ENCODE data around the gene TMOD1.
"Not testable (repeated sequence)": the region's sequence is repeated elsewhere in the genome, so short reads cannot be mapped to it uniquely, and the experiment has no call there.

Gene TMOD1

DNA sequence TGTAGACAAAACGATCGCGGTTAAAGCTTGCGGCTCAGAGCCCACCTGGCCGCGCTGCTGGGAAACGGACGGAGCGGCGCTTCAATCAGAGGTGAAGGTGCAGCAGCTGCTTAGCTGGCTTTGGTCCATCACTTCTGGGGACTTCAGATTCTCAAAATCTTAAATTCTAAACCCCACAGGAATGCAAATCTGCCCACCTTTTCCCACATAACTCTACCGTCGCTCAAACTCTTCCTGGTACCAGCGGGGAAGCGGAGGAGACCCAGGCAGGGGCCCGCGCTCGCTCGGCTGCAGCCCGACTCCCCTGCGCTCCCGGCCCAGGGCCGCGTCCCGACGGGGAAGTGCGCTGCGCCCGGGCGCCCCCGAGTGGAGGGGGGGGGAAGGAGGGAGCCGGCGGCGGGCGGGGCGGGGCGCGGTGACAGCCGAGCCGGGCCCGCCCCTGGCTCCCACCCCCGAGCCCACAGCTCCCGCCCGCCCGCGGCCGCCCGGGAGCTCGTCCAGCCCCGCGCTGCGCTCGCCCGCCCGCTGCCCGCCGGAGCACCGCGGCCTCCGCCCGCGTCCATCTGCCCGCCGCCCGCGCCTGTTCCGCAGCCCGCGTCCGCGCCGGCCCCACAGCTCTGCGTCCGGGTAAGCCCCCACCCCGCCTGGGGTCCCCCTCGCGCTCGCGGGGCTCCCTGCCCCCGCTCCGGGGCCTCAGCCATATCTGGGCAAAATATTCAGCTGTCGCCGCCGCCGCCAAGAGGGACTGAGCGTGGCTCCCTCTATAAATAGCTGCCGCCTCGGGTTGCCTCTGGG lies at the start of gene TMOD1:
TMOD1 (plus strand) TSS at position 490 of the 795 bp plus-strand sequence. CDS start 22,523 bp downstream, outside the sequence.
- peak; percentile 36 for DNase-seq

DNA sequence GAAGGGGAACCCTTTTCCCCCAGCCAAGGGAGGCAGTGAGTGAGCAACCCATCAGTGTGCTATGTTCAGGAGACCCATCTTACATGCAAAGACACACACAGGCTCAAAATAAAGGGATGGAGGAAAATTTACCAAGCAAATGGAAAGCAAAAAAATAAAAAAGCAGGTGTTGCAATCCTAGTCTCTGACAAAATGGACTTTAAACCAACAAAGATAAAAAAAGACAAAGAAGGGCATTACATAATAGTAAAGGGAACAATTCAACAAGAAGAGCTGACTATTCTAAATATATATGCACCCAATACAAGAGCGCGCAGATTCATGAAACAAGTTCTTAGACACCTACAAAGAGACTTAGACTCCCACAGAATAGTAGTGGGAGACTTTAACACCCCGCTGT lies 47.9 kb upstream of the TMOD1 start:
- not testable (repeated sequence) for DNase-seq

DNA sequence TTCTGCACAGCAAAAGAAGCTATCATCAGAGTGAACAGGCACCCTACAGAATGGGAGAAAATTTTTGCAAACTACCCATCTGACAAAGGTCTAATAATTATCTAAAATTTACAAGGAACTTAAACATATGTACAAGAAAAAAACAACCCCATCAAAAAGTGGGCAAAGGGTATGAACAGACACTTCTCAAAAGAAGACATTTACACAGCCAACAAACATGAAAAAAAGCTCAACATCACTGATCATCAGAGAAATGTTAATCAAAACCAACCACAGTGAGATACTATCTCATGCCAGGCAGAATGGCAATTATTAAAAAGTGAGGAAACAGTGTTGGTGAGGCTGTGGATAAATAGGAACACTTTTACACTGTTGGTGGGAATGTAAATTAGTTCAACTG lies 44.6 kb upstream of the TMOD1 start:
- not testable (repeated sequence) for DNase-seq

DNA sequence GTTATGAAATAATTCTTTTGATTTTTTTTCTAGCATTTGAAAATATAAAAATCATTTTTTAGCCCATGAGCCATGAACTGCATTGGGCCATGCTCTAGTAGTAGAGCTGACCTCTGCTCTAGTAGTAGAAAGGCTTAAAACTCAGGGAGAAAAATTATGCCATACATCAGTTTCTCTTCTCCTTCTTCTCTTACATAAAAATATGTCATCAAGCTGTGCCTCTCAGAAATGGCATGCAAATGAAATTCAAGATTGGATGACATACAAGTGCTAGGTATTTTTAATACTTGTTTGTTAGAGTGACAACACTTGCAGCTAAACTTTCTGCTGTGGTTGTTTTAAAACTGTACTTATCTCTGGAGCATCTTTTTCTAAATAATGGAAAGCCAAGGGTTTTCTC lies 42.1 kb upstream of the TMOD1 start:
- no peak for DNase-seq

DNA sequence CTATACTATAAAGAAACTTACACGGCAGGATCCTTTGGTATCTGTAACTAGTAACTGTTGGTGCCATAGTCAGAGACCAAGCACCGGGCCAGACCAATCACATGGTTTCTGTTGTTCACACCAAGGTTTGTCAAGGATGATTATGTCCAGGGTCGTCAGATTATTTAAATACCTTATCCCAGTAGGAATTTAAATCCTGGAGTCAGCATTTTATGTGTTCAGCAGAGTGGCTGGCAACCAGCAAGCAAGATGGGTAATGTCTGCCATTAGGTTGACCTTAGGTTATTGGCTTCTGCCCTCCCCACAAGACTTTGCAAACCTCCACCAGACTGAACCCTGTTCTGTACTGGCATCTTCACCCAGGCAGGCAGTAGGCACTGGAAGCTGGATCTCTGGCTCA lies 39.3 kb upstream of the TMOD1 start:
- DNase-seq: no peak

GRCh38 chr9:97462914-97463313 lies 38.6 kb upstream of the TMOD1 start:
- no peak for DNase-seq

DNA sequence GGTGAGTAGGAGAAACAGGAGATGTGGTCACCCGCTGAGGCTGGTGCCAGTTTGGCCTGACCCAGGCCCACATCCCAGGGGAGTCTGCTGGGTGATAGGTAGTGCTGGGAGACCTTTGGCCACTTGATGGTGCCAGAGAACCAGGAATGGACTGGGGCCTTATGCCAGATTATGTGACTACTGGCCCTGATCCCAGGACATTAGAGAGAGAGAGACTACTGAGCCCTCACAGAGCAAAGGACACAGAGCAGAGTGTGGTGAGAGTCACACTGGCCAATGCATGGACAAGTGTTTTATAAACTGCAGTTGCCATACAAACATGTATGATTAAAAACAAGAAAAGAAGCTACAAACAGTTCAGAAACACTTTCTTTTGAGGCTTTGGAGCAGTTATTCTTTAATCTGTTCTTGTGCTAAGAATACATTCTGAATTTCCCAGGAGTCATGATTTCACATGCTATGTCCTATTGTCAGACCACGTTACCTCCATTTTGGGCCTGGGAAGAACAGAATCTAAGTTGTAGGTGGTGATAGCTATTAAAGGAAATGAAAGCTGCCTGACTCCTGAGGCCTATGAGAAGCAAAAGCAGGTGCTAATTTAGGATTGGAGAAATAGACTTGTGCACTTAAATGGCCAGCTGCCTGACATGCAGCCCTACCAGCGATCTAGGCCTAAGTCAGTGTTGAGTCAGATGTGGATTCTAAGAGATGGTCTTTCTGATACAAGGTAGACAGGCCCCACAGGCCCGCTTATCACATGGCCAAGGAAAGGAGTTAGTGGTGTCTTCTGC lies 32.6 kb upstream of the TMOD1 start:
- peak; percentile 19 for DNase-seq

- DNase-seq: no peak
Measured at GRCh38 chr9:97470076-97470475, 31.4 kb upstream of the TMOD1 start.

GRCh38 chr9:97473717-97474116 lies 27.7 kb upstream of the TMOD1 start:
- no peak for DNase-seq

DNA sequence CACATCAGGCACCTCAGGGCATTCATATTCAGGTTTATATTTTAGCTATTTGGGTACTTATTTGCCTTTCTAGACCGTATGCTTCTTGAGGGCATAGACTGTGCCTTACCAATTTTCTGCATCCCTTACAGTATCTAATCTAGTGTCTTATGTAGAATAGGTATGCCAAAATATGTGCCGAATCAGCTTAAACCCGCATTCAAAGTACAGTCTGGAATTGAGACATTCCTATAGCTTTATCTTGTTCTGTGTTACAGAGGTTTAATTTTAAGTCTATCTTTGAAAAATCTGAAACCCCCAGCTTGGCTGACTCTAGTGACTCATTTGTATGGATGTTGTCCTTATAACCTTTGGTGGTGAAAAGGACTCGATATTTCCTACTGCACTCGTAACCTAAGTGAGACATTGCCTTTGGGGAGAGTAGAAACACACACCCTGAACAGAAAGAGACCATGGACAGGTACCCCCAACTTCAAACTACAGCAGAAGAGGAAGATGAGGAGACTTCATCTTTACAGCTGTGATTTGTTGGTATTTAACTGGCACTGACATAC lies 27.0 kb upstream of the TMOD1 start:
- DNase-seq: no peak

- no peak for DNase-seq
Measured at GRCh38 chr9:97475059-97475458, 26.4 kb upstream of the TMOD1 start.

DNA sequence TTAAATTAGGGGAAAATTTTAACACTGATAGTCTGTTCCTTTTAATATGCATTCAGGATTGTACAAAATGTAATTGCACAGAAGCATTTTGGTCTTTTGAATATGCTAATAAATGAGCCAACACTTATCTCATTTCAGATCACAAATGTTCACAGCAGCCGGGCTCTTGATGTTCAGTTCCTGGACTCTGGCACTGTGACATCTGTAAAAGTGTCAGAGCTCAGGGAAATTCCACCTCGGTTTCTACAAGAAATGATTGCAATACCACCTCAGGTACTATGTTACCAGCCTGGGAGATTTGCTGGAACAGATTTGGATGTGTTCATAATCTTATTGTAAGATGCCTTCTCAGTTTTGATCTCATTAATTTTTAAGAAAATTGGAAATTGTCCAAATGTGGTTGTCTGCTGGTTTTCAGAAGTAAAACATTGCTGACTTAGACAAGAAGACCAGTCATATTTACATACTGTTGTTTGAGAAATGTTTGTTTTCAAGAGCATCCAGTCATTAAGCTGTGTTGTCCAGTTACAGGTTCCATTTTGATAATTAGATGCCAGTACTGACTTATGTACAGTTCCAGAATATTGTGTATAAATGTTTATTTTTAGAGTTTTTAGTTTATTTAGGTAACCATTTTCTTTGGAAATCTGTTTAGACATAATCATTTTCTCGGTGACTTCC lies 23.0 kb upstream of the TMOD1 start:
- DNase-seq: no peak

DNA sequence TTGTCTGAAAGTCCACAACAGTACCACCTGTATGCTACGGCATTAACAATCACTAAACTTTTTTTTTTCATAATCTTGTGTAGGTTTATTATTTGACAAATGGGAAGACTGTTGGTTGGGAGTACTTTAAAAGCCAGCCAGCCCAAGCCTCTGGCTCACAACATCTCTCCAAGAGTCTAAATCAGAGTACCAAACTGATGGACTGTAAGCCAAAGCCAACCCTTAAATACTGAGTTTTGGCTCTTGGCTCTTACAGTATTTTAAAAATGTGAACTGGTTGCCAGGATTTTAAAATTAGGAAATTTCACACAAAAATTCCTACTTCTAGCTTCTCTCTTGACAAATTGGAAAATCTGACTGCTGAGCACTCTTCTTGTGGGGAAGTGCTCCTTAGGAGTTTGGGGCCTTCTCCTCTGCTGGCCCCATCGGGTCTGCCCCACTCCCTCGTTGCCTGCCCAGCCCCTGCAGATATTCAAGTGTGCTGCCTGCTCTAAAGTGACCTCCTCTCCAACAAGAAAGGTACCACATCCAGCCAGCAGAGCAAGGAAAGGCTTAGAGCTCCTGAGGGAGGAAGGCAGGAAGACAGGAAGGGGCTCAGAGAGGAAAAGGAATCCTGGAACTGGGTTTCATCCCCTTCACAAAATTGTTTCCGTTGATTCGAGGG lies 21.8 kb upstream of the TMOD1 start:
- DNase-seq: no peak

GRCh38 chr9:97480174-97480573 lies 21.3 kb upstream of the TMOD1 start:
- no peak for DNase-seq

DNA sequence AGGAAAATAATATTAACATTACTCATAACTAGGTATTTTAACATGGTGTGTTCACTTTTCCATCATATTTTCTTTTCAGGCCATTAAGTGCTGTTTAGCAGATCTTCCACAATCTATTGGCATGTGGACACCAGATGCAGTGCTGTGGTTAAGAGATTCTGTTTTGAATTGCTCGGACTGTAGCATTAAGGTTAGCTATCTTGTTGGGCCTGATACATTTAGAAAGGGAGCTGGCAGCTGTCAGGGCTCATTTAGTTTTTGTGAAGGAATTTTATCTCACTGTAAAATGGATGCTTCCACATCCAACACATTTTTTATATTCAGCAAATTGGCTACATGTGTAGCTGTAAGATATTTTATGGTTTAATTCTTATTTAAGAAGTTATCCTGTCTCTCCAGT lies 20.7 kb upstream of the TMOD1 start:
- no peak for DNase-seq

- no peak for DNase-seq
Measured at GRCh38 chr9:97484134-97484533, 17.3 kb upstream of the TMOD1 start.

DNA sequence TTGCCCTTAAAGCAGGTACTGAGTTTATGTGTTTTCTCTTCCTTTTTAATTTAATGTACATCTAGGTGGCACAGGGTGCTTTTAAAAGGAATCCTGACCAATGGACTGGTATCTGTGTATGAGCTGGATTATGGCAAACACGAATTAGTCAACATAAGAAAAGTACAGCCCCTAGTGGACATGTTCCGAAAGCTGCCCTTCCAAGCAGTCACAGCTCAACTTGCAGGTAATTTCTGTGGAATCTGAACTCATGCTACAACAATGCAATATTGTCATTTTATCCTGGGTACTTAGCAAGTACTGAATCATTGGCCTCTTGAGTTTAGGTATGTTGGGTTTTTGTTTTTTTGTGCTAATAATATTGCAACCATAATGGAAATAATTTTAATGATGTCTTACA lies 14.4 kb upstream of the TMOD1 start:
- DNase-seq: no peak

- no peak for DNase-seq
Measured at GRCh38 chr9:97487861-97488260, 13.6 kb upstream of the TMOD1 start.

DNA sequence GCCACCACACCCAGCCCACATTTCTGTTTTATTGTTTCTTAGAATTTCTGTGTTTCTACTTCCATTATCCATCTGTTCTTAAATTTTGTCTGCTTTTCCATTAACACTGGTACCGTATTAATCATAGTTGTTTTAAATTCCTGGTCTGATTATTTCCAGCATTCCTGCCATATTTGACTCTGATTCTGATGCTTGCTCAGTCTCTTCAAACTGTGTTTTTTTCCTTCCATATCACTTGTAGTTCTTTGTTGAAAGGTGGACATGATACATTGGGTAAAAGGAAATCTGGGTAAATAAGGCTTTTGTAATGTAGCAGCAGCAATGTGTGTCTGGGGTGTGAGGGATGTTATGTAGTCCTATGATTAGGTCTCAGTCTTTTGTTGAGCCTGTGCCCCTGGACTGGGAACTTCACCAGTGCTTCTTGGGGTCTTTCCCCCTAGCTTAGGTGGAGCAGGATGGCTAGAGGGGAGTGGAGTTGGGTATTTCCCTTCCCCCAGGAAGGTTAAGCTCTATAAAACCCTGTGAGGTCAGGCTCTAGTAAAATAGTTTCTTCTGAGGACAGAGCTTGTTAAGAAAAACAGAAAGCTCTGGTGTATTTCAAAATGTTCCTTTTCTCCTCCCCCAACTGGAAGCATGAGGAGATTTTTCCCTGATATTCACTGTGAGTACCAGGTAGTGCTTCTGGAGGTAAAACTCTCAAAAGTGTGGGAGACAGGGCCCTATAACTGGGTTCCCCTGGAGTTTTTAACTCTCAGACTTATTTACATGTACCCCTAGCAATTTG lies 10.1 kb upstream of the TMOD1 start:
- DNase-seq: no peak

GRCh38 chr9:97497558-97498375 lies 3.7 kb upstream of the TMOD1 start:
- not testable (repeated sequence) for DNase-seq

DNA sequence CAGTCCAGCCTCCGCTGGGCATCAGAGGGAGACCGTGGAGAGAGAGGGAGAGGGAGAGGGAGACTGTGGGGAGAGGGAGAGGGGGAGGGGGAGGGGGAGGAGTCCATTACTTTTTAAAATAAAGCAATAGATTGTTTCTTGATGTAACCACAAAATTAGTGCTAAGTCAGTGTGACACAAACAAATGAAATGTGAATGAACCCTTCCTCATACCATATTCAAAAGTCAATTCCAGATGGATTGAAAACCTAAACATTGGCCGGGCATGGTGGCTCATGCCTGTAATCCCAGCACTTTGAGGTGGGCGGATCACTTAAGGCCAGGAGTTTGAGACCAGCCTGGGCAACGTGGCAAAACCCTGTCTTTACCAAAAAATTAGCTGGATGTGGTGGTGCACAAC lies 2.6 kb upstream of the TMOD1 start:
- DNase-seq: not testable (repeated sequence)

Data from SHP77 treated with DMSO at 0.1 percent for 48 hours (cell line).